GM12891 (cell line): ENCODE measurements around the gene DNMT3L.

Experiments used
- POLR2A ChIP-seq: IDR thresholded peaks from 2 replicates; pipeline ENCODE4 v1.6.1; 2011; ENCODE audit warnings: low read depth, low read length, control low read depth
- POLR2AphosphoS5 ChIP-seq: IDR thresholded peaks from 2 replicates; pipeline ENCODE4 v1.6.1; 2011; ENCODE audit warnings: low read depth, low read length, control low read depth
- POU2F2 ChIP-seq: IDR thresholded peaks from 2 replicates; pipeline ENCODE4 v1.6.1; 2011; ENCODE audit warnings: low read depth, mild to moderate bottlenecking, control low read depth, low read length, moderate library complexity
- TAF1 ChIP-seq: IDR thresholded peaks from 2 replicates; pipeline ENCODE4 v1.6.1; 2011; ENCODE audit warnings: low read depth, low read length, control low read depth

DNA sequence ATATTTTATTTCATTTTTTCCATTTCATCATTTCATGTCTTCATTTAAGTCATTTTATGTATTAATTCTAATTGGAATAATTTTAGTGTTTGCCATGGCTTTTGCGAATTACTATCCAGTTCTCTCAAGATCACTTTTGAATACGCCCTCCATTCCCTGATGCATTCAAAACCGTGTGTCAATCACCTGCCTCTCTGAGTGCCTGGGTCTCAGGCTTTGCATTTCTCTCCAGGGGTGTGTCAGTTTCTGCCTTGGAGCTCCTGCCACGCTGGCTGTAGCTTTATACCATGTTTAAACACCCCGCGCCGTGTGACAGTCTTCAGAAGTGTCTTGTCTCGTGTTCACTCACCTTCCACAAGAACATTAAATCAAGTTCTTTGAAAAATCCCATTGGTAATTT is 7.4 kb upstream of the DNMT3L start:
- TF ChIP-seq POLR2AphosphoS5: no peak
- TF ChIP-seq POLR2A: no peak
- TF ChIP-seq TAF1: no peak
- TF ChIP-seq POU2F2: no peak
